GM18507 (cell line): Measurements from ENCODE around the gene SLC3A2.
"Not testable (repeated sequence)": the region's sequence is repeated elsewhere in the genome, so short reads cannot be mapped to it uniquely, and the experiment has no call there.

Experiments used
- DNase-seq: peaks from one replicate; pipeline ENCODE4 v3.0.0; 2011; ENCODE audit warnings: low read depth; ENCODE audit not compliant: insufficient read length; ENCODE audit errors: extremely low spot score
- FAIRE-seq: peaks from 2 replicates; lab custom pipeline; 2011; peaks lifted over from hg19 to GRCh38; lab: Jason Lieb, UNC

The SLC3A2 gene

DNA sequence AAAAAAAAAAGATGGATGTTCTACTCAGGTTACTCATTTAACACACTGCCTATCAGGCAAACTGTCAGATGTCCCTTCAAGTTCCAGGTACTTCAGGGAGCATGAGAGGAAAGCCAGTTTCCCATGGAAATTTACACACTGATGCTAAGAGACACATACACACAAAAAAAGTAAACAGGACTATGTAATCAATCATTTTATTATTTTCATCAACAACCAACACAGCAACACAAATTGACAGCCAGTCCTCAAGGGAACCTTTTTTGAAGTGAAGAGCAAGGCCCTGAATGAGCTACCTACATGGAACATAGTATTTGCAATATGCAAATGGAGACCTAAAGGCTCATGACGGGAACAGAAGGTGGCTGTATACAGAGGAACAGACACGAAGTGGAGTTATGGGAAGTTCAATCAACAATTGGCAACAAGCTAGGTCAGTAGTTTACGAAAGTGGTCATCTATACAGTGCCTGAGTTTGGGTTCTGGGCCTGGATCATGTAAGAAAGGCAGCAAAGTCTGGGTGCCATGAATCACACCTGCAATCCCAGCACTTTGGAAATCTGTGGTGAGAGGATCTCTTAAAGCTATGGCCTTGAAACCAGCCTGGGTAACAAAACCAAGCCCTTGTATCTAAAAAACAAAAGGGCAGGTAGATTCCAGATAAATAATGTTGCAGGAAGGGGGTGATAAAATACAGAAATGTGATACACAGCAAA lies 28.7 kb upstream of the SLC3A2 start:
- FAIRE-seq, result no peak

DNA sequence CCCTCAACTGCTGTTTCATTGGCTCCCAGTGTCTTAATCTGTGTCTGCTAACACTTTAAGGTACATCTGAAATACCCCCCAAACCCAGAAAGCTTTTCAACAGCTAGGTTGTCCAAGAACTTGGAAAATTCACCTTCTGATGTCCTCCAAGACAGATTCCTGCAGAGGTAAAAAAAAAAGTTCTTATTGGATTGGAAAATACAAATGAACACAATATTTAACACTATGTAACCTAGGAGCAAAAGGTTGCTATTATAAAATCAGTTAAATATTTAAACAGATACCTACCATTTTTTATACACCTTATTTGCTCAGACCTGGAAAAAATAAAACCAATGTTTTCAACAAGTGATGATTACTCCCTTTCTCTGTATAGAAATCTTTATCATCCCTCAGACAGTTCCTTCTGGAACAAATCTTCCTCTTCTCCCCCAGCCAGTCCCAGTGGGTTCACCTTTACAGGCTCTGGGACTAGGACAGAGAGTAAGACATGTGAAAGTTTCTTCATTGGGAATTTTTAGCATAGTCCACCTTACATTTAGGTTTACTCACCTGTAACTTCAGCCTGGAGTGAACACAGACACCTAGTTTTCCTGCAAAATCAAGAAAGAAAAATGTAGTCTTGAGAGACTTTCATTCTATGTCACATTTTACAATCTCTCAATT lies 28.0 kb upstream of the SLC3A2 start:
- no peak for DNase-seq
- FAIRE-seq, result no peak

More for the DNA sequence above, 28.7 kb upstream of the SLC3A2 start:
- DNase-seq, result no peak

DNA sequence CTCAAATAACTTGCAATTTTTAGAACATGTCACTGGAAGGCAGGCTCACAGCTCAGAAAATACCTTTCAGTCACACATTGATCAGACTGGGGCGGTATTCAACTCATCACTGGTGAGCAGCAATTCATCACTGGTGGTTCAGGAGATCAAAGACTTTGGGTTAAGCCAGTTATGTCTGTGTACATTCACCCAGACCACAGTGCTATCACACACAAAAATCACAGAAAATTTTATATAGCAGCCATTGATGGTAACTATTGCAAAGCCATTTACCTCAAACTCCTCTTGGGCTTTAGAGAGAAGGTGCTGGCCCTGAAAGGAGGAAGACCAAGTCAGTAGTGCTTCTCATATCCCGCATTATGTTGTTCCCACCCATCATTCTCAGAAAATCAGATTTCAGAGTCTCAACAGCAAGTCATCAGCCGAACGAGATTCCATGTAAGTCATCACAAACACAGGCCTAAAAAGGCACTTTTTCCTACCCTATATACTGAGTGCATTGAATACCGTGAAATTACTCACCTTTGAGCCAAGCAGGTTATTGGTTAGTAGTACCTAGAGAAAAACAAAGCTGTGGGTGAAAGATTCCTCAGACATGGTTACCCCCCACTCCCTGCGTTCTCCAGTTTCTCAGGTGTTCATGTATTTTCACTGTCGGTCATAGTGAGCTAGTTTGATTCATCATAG lies 27.3 kb upstream of the SLC3A2 start:
- DNase-seq (no peak), FAIRE-seq (no peak)

DNA sequence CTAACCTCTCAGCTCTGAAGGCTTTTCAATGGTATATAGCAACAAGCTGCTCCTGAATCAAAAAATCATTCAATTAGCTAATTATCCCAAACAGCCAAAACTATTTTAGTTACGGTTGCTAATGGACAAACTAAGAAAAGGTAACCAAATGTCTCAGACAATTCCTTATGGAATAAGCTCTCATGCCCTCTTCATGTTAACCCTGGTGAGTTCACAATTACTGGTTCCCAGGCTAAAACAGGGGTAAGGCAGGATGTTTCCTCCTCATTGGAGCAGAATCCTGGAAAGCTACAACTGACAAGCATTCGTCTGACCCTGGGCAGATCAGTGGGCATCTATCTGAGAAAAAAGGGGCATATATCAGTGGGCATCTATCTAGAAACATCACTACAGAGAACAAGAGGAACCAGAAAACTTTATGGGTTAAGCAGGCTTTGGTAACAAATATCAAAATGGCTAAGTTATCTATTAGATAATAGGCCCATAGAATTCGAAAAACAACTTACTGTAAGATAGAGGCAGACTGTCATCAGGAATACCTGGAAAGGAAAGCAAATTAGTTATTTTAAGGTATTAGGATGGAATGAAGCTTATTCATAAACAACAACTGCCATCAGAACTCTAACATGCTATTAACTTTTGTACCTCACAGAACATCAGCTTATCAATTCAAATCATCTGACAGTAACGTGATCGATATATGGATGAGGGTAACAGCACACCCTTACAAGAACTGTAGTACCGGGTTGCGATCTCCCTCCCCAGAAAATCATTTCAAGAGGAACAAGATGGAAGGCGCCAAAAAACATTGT lies 26.5 kb upstream of the SLC3A2 start:
- no peak for FAIRE-seq
- no peak for DNase-seq

DNA sequence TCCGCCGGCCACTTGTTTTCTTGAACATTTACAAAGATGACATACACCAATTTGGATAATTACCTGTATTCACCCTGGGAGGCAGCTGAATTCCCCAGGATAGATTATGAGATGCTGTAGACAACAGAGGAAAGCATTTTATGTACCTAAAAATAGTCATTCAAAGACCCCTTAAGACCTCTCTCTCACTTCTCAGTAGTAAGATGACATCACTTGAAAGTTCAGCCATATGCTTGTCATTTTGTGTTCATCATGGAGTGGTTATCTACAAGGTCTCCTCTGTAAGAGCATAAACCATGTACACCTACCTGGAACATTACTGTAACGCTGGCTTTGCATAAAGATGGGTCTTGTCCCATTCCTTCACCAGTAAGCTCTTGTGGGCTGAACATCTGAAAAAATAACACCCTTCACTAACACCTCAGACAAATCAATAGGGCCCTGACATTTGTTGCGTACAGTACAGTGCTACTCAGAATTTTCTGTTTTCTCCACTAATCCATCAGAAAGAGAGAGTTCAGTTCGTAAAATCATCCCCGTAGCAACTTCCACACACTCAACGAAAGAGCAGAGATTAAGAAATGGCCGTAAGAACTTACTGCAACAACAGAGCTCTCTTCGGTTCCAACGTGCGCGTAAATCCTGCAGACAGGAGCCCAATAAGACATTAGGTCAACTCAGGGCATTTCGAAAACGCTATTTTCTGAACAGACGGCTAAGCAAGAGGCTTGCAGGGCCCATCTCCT lies 25.7 kb upstream of the SLC3A2 start:
- DNase-seq, result no peak
- no peak for FAIRE-seq

DNA sequence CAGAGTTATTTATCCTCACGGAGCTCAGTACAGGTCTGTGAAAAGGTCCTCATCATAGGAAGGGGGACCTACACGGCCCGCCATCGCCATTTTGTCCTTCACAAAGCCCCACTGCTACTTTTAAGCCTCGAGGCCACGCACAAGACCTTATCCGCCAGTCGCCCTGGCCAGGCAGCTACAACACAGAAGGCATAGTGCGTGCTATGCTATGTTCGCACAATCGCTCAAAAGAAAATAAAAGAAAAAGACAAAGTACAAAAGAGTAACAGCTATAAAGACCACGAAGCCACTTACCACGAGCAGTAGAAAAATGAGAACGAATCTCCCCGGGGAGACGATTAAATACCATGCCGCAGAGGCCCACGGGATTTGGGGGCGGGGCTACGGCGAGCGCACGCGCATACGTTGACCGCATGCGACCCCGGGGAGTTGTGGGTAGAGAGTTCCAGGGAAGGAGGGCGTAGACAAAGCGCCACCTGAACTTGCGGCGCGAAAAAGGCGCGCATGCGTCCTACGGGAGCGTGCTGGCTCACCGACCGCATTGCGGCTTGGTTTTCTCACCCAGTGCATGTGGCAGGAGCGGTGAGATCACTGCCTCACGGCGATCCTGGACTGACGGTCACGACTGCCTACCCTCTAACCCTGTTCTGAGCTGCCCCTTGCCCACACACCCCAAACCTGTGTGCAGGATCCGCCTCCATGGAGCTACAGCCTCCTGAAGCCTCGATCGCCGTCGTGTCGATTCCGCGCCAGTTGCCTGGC lies 24.9 kb upstream of the SLC3A2 start:
- FAIRE-seq (peak; percentile 93), DNase-seq (peak; percentile 91)

DNA sequence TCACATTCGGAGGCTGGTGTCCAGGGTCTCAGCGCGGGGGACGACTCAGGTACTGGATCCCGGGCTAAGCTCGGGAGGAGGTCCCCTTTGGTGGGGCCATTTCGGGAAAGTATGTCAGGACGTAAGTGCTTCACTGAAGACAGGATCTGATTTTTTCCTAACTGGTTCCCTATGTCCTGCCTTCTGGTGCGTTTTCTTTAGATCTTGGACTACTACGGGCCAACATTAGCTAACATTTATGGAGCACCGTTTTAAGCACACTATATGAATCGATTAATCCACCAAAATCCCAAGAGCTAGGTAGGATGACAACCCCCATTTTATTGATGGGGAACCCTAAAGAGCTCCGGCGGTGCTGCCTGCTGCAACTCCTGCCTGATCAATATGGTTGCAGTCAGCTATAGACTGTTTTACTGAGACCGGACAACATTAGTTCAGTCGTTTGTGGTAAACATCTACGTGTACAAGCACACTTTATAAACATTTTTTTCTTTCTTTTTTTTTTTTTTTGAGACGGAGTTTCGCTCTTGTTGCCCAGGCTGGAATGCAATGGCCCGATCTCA lies 24.3 kb upstream of the SLC3A2 start:
- FAIRE-seq (no peak), DNase-seq (no peak)

DNA sequence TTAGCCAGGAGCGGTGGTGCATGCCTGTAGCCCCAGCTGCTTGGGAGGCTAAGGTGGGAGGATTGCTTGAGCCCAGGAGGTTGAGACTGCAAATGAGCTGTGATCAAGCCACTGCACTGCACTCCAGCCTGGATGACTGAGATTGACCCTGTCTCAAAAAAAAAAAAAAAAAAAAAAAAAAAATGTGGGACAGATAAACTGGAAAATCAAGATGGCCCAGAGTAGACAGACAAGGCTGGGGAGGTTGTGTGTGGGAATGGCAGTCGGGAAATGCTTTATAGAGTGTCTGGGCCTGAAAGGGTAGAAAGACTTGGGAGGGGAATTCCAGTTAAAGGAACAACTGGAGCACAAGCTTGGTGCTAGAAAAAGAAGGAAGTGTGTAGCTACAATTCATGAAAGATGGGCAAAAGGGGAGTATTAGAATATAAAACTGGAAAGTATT lies 23.1 kb upstream of the SLC3A2 start:
- FAIRE-seq, result no peak
- DNase-seq, result no peak

DNA sequence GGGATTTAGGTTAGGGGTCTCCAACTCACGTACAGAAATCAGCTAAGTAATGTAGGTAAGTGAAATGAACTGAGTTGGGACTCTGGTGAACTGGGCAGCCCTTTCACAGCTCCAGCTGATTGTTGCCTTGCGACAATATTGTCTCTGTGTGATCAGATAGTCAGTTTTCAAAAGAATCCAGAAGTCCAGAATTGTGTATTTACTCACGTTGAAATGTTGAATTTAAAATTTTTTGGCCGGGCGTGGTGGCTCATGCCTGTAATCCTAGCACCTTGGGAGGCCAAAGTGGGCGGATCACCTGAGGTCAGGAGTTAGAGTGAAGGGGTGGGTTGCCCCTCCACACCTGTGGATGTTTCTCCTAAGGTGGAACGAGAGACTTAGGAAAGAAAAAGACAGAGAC lies 22.5 kb upstream of the SLC3A2 start:
- no peak for FAIRE-seq
- DNase-seq, result no peak

DNA sequence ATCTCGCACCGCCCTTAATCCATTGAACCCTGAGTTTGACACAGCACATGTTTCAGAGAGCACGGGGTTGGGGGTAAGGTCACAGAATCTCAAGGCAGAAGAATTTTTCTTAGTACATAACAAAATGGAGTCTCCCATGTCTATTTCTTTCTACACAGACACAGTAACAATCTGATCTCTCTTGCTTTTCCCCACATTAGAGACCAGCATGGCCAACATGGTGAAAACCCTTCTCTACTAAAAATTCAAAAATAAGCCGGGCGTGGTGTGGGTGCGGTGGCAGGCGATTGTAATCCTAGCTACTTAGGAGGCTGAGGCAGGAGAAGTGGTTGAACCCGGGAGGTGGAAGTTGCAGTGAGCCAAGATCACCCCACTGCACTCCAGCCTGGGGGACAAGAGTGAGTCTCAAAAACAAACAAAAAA lies 21.4 kb upstream of the SLC3A2 start:
- not testable (repeated sequence) for FAIRE-seq, DNase-seq

DNA sequence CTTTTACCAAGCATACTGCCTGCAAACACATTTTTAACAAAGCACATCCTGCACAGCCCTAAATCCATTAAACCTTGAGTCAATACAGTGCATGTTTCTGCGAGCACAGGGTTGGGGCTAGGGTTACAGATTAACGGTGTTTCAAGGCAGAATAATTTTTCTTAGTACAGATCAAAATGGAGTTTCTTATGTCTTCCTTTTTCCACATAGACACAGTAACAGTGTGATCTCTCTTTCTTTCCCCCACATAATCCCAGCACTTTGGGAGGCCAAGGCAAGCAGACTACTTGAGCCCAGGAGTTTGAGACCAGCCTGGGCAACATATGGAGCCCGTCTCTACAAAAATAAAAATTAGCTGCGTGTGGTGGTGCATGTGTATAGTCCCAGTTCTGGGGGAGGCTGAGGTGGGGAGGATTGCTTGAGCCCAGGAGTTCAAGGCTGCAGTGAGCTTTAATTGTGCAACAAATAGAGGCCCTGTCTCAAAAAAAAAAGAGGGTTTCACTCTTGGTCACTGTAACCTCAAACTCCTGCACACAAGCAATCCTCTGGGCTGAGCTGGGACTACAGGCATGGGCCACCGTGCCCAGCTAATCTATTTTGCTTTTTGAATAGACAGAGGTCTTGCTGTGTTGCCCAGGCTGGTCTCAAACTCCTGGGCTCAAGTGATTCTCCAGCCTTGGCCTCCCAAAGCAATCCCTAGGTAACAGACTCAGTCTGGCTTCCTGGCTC lies 19.7 kb upstream of the SLC3A2 start:
- no peak for FAIRE-seq
- DNase-seq, result no peak

DNA sequence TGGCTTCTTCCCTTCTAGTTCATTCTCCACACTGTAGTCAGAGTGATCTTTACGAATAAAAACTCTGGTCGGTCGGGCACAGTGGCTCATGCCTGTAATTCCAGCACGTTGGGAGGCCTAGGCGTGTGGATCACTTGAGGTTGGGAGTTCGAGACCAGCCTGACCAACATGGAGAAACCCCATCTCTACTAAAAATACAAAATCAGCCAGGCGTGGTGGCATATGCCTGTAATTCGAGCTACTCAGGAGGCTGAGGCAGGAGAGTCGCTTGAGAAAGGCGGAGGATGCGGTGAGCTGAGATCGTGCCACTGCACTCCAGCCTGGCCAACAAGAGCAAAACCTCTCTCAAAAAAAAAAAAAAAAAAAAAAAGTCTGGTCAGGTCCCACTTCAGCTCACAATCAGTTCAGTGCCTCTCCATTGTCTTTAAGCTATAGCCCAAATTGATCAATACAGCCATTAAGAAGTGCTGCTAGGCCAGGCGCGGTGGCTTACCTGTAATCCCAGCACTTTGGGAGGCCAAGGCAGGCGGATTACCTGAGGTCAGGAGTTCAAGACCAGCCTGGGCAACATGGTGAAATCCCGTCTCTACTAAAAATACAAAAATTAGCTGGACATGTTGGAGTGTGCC lies 19.0 kb upstream of the SLC3A2 start:
- not testable (repeated sequence) for DNase-seq, FAIRE-seq

DNA sequence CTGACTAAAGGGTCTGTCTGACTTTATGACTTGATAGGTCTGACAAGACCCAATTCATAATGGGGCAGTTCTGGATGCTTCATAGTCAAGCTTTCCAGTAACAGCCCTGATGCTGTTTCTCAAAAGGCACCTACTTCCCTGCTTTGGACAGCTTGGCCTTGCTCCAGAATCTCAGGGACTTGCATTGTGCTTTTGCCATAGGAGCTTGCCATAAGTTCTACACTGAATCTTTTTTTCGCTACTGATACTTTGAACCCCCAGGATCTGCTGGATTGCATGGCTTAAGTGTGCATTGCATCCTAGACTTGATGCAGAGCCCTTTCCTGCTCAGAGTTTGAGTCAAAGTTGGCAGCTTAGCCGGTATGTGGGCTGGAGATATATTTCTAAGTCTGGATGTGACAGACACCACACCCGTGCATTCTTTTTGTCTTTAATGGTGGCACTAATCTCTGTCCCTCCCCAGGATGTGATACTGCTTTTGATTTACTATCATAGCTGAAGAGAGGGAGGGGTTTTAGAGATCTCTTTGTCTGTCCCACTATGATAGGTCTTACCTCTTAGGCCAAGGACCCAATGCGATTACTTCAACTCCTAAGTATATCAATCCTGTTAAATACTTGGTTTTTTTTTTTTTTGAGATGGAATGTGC lies 16.9 kb upstream of the SLC3A2 start:
- no peak for FAIRE-seq

DNA sequence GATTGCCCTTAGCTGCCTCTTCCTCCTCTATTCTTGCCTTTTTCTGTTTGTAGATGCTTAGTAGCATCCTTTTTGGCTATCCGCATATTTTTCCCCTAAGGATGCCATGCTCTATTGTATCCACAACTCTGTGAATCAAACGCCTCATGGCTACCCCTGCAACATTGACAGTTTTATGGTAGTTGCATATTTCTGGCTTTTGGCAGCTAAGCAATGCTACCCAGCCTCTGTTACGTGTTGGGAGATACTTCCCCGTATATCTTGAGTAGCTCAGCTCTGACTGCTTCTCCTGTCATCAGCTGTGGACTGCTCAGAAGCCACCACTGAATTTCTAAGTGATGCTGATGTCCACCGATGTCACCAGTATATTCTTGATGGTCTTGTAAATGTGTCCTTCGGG lies 15.1 kb upstream of the SLC3A2 start:
- DNase-seq (no peak), FAIRE-seq (no peak)

More for the DNA sequence above, 16.9 kb upstream of the SLC3A2 start:
- DNase-seq, result no peak

DNA sequence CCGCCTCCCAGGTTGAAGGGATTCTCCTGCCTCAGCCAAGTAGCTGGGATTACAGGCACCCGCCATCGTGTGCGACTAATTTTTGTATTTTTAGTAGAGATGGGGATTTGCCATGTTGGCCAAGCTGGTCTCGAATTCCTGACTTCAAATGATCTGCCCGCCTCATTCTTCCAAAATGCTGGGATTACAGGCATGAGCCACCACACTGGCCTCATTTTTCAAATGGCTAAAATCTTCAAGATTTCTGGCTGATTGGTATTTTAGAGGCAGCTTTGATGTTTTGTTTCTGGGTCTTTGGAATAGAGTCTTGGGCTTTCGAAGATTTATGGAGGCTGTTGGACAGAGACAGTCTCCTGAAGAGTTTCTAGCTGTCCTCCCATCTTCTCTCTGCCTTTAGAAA lies 5.8 kb upstream of the SLC3A2 start:
- FAIRE-seq (no peak), DNase-seq (no peak)

DNA sequence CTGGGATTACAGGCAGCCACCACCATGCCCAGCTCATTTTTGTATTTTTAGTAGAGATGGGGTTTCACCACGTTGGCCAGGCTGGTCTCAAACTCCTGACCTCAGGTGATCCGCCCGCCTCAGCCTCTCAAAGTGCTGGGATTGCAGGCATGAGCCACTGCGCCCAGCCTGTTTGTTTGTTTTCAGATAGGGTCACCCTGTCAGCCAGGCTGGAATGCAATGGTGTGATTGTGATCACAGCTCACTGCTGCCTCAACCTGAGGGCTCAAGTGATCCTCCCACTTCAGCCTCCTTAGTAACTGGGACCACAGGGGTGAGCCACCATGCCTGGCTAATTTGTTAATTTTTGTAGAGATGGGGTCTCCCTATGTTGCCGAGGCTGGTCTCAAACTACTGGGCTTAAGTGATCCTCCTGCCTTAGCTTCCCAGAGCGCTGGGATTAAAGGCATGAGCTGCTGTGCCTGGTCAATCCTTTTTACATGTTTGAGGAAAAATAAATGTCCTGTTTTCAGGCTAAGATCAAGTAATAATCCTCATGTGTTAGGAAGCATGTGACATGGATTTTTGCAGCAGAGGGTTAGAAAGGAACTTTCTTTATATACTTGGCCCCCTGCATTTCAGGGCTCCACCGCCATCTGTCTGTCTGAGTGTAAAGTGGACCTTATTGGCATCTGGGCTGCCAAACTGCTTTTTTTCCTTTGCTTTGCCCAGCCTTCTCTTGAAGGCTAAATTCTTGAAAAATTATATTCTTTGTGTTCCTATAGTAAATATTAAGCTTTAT lies 4.8 kb upstream of the SLC3A2 start:
- FAIRE-seq (no peak), DNase-seq (no peak)
